ENCODE data around the gene CCDC34. TPM values are rescaled to one million over a fixed set of nuclear protein-coding genes. Genes with fewer than 3 reads are reported as not detected.

The CCDC34 gene
- total RNA-seq, 1 experiment from 2014 or later, result 18.7 TPM

DNA sequence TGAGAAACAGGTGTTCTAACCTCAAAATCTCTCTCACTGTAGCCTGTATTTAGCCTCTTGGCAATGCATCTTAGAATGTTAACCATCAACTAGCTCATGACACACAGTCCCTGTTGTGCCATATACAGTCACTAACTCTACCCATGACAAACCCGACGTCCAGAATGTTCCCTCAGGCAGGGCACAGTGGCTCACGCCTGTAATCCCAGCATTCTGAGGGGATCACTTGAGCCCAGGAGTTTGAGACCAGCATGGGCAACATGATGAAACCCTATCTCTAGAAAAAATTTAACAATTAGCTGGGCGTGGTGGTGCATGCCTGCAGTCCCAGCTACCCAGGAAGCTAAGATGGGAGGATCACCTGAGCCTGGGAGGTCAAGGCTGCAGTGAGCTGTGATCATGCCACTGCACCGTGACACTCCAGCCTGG, 18.2 kb upstream of the CCDC34 start:
- H3K9me2 ChIP-seq (ENCODE audit: insufficient read depth), result 0 out of 2 replicates have a peak, but pooled peaks cover 2% of the 10 kb centered on the region
- no peaks in the 10 kb centered on the region for H3K9me3 ChIP-seq (ENCODE audit: control insufficient read depth in 1 of 2, insufficient read depth in 1 of 2, low read depth in 1 of 2, low read length in 2 of 2)
- no peaks in the 10 kb centered on the region for H3K79me2 ChIP-seq (ENCODE audit: insufficient read depth, low read length)
- TF ChIP-seq EZH2phosphoT487 (IDR thresholded peaks at IDR 0.05; ENCODE audit: borderline replicate concordance) (no peak), TCF7L2 (IDR thresholded peaks at IDR 0.05; ENCODE audit: borderline replicate concordance, extremely low read depth, insufficient read depth, insufficient read length) (no peak), JUND (IDR thresholded peaks at IDR 0.05) (no peak), SP1 (IDR thresholded peaks at IDR 0.05; ENCODE audit: low read depth) (no peak)
- TF ChIP-seq, protein P1, sequence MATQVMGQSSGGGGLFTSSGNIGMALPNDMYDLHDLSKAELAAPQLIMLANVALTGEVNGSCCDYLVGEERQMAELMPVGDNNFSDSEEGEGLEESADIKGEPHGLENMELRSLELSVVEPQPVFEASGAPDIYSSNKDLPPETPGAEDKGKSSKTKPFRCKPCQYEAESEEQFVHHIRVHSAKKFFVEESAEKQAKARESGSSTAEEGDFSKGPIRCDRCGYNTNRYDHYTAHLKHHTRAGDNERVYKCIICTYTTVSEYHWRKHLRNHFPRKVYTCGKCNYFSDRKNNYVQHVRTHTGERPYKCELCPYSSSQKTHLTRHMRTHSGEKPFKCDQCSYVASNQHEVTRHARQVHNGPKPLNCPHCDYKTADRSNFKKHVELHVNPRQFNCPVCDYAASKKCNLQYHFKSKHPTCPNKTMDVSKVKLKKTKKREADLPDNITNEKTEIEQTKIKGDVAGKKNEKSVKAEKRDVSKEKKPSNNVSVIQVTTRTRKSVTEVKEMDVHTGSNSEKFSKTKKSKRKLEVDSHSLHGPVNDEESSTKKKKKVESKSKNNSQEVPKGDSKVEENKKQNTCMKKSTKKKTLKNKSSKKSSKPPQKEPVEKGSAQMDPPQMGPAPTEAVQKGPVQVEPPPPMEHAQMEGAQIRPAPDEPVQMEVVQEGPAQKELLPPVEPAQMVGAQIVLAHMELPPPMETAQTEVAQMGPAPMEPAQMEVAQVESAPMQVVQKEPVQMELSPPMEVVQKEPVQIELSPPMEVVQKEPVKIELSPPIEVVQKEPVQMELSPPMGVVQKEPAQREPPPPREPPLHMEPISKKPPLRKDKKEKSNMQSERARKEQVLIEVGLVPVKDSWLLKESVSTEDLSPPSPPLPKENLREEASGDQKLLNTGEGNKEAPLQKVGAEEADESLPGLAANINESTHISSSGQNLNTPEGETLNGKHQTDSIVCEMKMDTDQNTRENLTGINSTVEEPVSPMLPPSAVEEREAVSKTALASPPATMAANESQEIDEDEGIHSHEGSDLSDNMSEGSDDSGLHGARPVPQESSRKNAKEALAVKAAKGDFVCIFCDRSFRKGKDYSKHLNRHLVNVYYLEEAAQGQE (IDR thresholded peaks at IDR 0.05; ENCODE audit: low read depth), result no peak
- H3K27ac ChIP-seq (ENCODE audit: low read depth, low read length), result no peak overlapping the region
- CTCF ChIA-PET, result no interaction called here
- H3K4me1 ChIP-seq (ENCODE audit: control insufficient read depth in 1 of 2, insufficient read depth in 2 of 2, low read length in 2 of 2), result no peaks in the 10 kb centered on the region
- BruUV-seq (replicated peaks), result no TSS peak
- DNase-seq (ENCODE audit: low read depth, low spot score) (no peak), ATAC-seq (no peak)
- H2AFZ ChIP-seq (ENCODE audit: low read depth, low read length, poor library complexity, severe bottlenecking), result no peak overlapping the region
- no peak overlapping the region for H3K4me3 ChIP-seq (replicated peaks in 1 of 2; ENCODE audit: low read depth in 1 of 2, low read length in 2 of 2)
- H3K9ac ChIP-seq (ENCODE audit: low read length), result no peak overlapping the region
- no peaks in the 10 kb centered on the region for H3K27me3 ChIP-seq (ENCODE audit: insufficient read depth, low read length)
- no peaks in the 10 kb centered on the region for H4K20me1 ChIP-seq (ENCODE audit: insufficient read depth)
- no peak overlapping the region for H3K4me2 ChIP-seq (ENCODE audit: low read length)
- RAD21 ChIA-PET (ENCODE audit: low non-redundant PET in 1 of 2, low total read pairs in 2 of 2, uncharacterized antibody in 2 of 2, unreplicated experiment in 2 of 2), result no interaction called here
- intact Hi-C loops (cut with micrococcal nuclease), result no loop called here
- POLR2A ChIA-PET, result no interaction called here
- no peaks in the 10 kb centered on the region for H3K36me3 ChIP-seq (ENCODE audit: control insufficient read depth in 1 of 2, insufficient read depth in 2 of 2, low read length in 2 of 2)

DNA sequence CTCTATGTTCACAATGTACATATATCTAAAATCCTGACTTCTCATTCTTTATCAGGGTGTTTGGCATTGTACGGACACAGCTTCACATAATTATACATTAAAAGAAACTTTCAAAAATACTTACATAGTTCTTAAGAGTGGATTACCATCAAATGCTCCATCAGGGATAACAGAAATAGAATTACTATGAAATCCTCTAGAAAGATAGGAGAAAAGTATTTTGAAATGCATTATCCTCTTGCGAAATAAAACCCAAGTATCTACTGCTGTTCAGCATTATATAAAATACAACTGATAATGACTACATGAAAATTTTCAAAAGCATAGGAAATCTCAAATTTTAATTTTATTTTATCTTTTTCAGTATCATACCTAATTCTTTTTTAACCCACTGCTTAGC, 17.8 kb upstream of the CCDC34 start:
- no peak overlapping the region for H3K4me2 ChIP-seq (ENCODE audit: low read length)
- ChIA-PET RAD21 (ENCODE audit: low non-redundant PET in 1 of 2, low total read pairs in 2 of 2, uncharacterized antibody in 2 of 2, unreplicated experiment in 2 of 2) (no interaction called here), POLR2A (no interaction called here), CTCF (no interaction called here)
- TF ChIP-seq POLR2AphosphoS5 (IDR thresholded peaks at IDR 0.05; ENCODE audit: low read depth, low read length), result no peak
- TF ChIP-seq CEBPB (IDR thresholded peaks at IDR 0.05; ENCODE audit: low read depth), result no peak
- no peak for TF ChIP-seq RAD21 (IDR thresholded peaks at IDR 0.05; ENCODE audit: low read depth)
- TF ChIP-seq, protein P2, sequence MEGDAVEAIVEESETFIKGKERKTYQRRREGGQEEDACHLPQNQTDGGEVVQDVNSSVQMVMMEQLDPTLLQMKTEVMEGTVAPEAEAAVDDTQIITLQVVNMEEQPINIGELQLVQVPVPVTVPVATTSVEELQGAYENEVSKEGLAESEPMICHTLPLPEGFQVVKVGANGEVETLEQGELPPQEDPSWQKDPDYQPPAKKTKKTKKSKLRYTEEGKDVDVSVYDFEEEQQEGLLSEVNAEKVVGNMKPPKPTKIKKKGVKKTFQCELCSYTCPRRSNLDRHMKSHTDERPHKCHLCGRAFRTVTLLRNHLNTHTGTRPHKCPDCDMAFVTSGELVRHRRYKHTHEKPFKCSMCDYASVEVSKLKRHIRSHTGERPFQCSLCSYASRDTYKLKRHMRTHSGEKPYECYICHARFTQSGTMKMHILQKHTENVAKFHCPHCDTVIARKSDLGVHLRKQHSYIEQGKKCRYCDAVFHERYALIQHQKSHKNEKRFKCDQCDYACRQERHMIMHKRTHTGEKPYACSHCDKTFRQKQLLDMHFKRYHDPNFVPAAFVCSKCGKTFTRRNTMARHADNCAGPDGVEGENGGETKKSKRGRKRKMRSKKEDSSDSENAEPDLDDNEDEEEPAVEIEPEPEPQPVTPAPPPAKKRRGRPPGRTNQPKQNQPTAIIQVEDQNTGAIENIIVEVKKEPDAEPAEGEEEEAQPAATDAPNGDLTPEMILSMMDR (IDR thresholded peaks at IDR 0.05 in 2 of 3, conservative IDR thresholded peaks at IDR 0.05 in 1 of 3; ENCODE audit: borderline replicate concordance in 1 of 3, insufficient read depth in 1 of 3, low read depth in 2 of 3, low read length in 2 of 3), result no peak
- TF ChIP-seq ELF1 (IDR thresholded peaks at IDR 0.05; ENCODE audit: borderline replicate concordance, low read depth), result no peak
- no peak for TF ChIP-seq POLR2A (IDR thresholded peaks at IDR 0.05; ENCODE audit: borderline replicate concordance, extremely low read depth, insufficient read depth, insufficient read length)
- H3K36me3 ChIP-seq (ENCODE audit: control insufficient read depth in 1 of 2, insufficient read depth in 2 of 2, low read length in 2 of 2), result no peaks in the 10 kb centered on the region
- 0 out of 2 replicates have a peak, but pooled peaks cover 2% of the 10 kb centered on the region for H3K9me2 ChIP-seq (ENCODE audit: insufficient read depth)
- H3K4me1 ChIP-seq (ENCODE audit: control insufficient read depth in 1 of 2, insufficient read depth in 2 of 2, low read length in 2 of 2), result no peaks in the 10 kb centered on the region
- H4K20me1 ChIP-seq (ENCODE audit: insufficient read depth), result no peaks in the 10 kb centered on the region
- intact Hi-C loops (cut with micrococcal nuclease), result no loop called here
- H3K4me3 ChIP-seq (replicated peaks in 1 of 2; ENCODE audit: low read depth in 1 of 2, low read length in 2 of 2), result no peak overlapping the region
- no peaks in the 10 kb centered on the region for H3K79me2 ChIP-seq (ENCODE audit: insufficient read depth, low read length)
- no peak overlapping the region for H3K9ac ChIP-seq (ENCODE audit: low read length)
- H3K9me3 ChIP-seq (ENCODE audit: control insufficient read depth in 1 of 2, insufficient read depth in 1 of 2, low read depth in 1 of 2, low read length in 2 of 2), result no peaks in the 10 kb centered on the region
- no TSS peak for BruUV-seq (replicated peaks)
- H3K27ac ChIP-seq (ENCODE audit: low read depth, low read length), result no peak overlapping the region
- ATAC-seq (no peak), DNase-seq (ENCODE audit: low read depth, low spot score) (no peak)
- H3K27me3 ChIP-seq (ENCODE audit: insufficient read depth, low read length), result no peaks in the 10 kb centered on the region
- no peak overlapping the region for H2AFZ ChIP-seq (ENCODE audit: low read depth, low read length, poor library complexity, severe bottlenecking)

All from HCT116 (cell line).